H1 (cell line): ENCODE data around the gene ZNF513. TPM values are rescaled to one million over a fixed set of nuclear protein-coding genes. Genes with fewer than 3 reads are reported as not detected.

ENCODE experiments used
- CTCF ChIA-PET: fragments of 300-600 bp; sonication (Branson Sonifier 250); formaldehyde crosslinking; loops from one replicate; lab custom pipeline; 2021; ENCODE audit not compliant: partially characterized antibody; lab: Charles Lee
- POLR2A ChIA-PET: fragments of 300-600 bp; sonication (Branson Sonifier 250); formaldehyde crosslinking; loops from one replicate; lab custom pipeline; 2021; ENCODE audit warnings: inconsistent platforms; ENCODE audit not compliant: partially characterized antibody; lab: Charles Lee
- DNase-seq, 2 experiments: peaks; one replicate each; pipeline versions ENCODE4 v3.0.0 to v3.0.0-alpha.2; 2010 to 2022; ENCODE audit warnings: low spot score in 2 of 2, low read depth in 1 of 2, mixed read lengths in 1 of 2
- FAIRE-seq: peaks from 2 replicates; lab custom pipeline; 2011; peaks lifted over from hg19 to GRCh38; lab: Jason Lieb, UNC
- H2AFZ ChIP-seq: 2 replicates; pipeline ENCODE4 v1.8.1; 2012; ENCODE audit warnings: low read length, inconsistent platforms
- H2AK5ac ChIP-seq: 2 replicates; pipeline ENCODE4 v1.6.1; 2013; ENCODE audit warnings: low read depth, low read length
- H2BK120ac ChIP-seq: replicated peaks from 2 replicates; pipeline ENCODE3; 2013; ENCODE audit warnings: low read depth, low read length, inconsistent platforms
- H2BK12ac ChIP-seq: 2 replicates; pipeline ENCODE4 v1.6.1; 2013; ENCODE audit warnings: low read depth, low read length
- H2BK15ac ChIP-seq: 2 replicates; pipeline ENCODE4 v1.6.1; 2013; ENCODE audit warnings: low read length
- H2BK20ac ChIP-seq: 2 replicates; pipeline ENCODE4 v1.6.1; 2013; ENCODE audit warnings: low read length
- H2BK5ac ChIP-seq: 2 replicates; pipeline ENCODE4 v1.6.1; 2013; ENCODE audit warnings: low read depth, low read length
- H3K14ac ChIP-seq: 2 replicates; pipeline ENCODE4 v1.6.1; 2013; ENCODE audit warnings: inconsistent platforms; ENCODE audit not compliant: insufficient read length
- H3K18ac ChIP-seq: 2 replicates; pipeline ENCODE4 v1.6.1; 2013; ENCODE audit warnings: low read length; ENCODE audit errors: extremely low read depth
- H3K23ac ChIP-seq: 2 replicates; pipeline ENCODE4 v1.6.1; 2013; ENCODE audit warnings: inconsistent platforms; ENCODE audit not compliant: insufficient read length
- H3K23me2 ChIP-seq: 2 replicates; pipeline ENCODE4 v1.6.1; 2013; ENCODE audit warnings: low read depth, low read length
- H3K27ac ChIP-seq: 2 replicates; pipeline ENCODE4 v1.6.1; 2011; ENCODE audit warnings: low read depth, low read length, inconsistent platforms
- H3K27me3 ChIP-seq, 4 experiments: replicated peaks in 1 of 4; 1 replicate in 1 of 4; 2 replicates in 3 of 4; pipeline versions ENCODE4 v1.6.1 to v1.8.1; 2011 to 2013; ENCODE audit warnings: low read length in 3 of 4, mild to moderate bottlenecking in 3 of 4, inconsistent platforms in 2 of 4, mixed read lengths in 2 of 4, moderate library complexity in 1 of 4; ENCODE audit not compliant: control insufficient read depth in 3 of 4, insufficient read depth in 3 of 4; ENCODE audit errors: extremely low read depth in 1 of 4
- H3K36me3 ChIP-seq, 4 experiments: 2 replicates each; pipeline versions ENCODE4 v1.6.1 to v1.8.1; 2011 to 2013; ENCODE audit warnings: mild to moderate bottlenecking in 4 of 4, low read length in 3 of 4, moderate library complexity in 2 of 4, control low read depth in 1 of 4, inconsistent platforms in 1 of 4; ENCODE audit not compliant: insufficient read depth in 4 of 4, control insufficient read depth in 2 of 4
- H3K4ac ChIP-seq: replicated peaks from 2 replicates; pipeline ENCODE3; 2013; ENCODE audit warnings: low read length, low read depth, mixed read lengths, inconsistent platforms; ENCODE audit not compliant: insufficient read length
- H3K4me1 ChIP-seq, 4 experiments: replicated peaks in 1 of 4; 1 replicate in 1 of 4; 2 replicates in 3 of 4; pipeline versions ENCODE4 v1.6.1 to v1.8.1; 2011 to 2013; ENCODE audit warnings: low read length in 3 of 4, inconsistent platforms in 2 of 4, mixed read lengths in 1 of 4; ENCODE audit not compliant: insufficient read depth in 4 of 4, control insufficient read depth in 3 of 4
- H3K4me2 ChIP-seq, 2 experiments: 2 replicates each; pipeline versions ENCODE4 v1.6.1 to v1.8.1; 2011 to 2013; ENCODE audit warnings: low read depth in 2 of 2, low read length in 2 of 2, control low read depth in 1 of 2, inconsistent platforms in 1 of 2, mild to moderate bottlenecking in 1 of 2; ENCODE audit not compliant: insufficient read depth in 1 of 2
- H3K4me3 ChIP-seq, 4 experiments: fragments of 200-600, 300-600 bp in 1 of 4; sonication (generic), shearing (Covaris generic), sonication (Bioruptor Twin) in 1 of 4; 2 replicates each; pipeline versions ENCODE4 v1.5.1 to v1.8.1; 2011 to 2016; ENCODE audit warnings: low read length in 4 of 4, low read depth in 3 of 4, control low read depth in 2 of 4, inconsistent platforms in 2 of 4, mild to moderate bottlenecking in 2 of 4, mixed read lengths in 1 of 4, moderate library complexity in 1 of 4; ENCODE audit not compliant: insufficient read depth in 2 of 4; ENCODE audit errors: extremely low read depth in 1 of 4
- H3K56ac ChIP-seq: replicated peaks from 2 replicates; pipeline ENCODE3; 2013; ENCODE audit warnings: low read depth, mild to moderate bottlenecking, mixed read lengths, low read length, inconsistent platforms; ENCODE audit not compliant: insufficient read length
- H3K79me1 ChIP-seq: 2 replicates; pipeline ENCODE4 v1.6.1; 2013; ENCODE audit warnings: low read depth, low read length, control low read depth
- H3K79me2 ChIP-seq, 2 experiments: 2 replicates each; pipeline versions ENCODE4 v1.6.1 to v1.8.1; 2012 to 2013; ENCODE audit warnings: low read length in 2 of 2, mild to moderate bottlenecking in 2 of 2, inconsistent platforms in 1 of 2; ENCODE audit not compliant: insufficient read depth in 2 of 2, control insufficient read depth in 1 of 2
- H3K9ac ChIP-seq, 4 experiments: replicated peaks in 1 of 4; 1 replicate in 1 of 4; 2 replicates in 3 of 4; pipeline versions ENCODE4 v1.6.1 to v1.8.1; 2011 to 2013; ENCODE audit warnings: low read depth in 3 of 4, low read length in 3 of 4, control low read depth in 2 of 4, mild to moderate bottlenecking in 2 of 4, moderate library complexity in 2 of 4, inconsistent platforms in 1 of 4; ENCODE audit errors: extremely low read depth in 1 of 4
- H3K9me3 ChIP-seq, 2 experiments: 2 replicates each; pipeline versions ENCODE4 v1.6.1 to v1.8.1; 2012 to 2013; ENCODE audit warnings: mild to moderate bottlenecking in 2 of 2, moderate library complexity in 2 of 2, control low read depth in 1 of 2, inconsistent platforms in 1 of 2, low read depth in 1 of 2, low read length in 1 of 2, mixed read lengths in 1 of 2; ENCODE audit not compliant: insufficient read depth in 2 of 2
- H4K20me1 ChIP-seq, 2 experiments: replicated peaks in 1 of 2; 2 replicates each; pipeline versions ENCODE3 to v1.8.1; 2011 to 2013; ENCODE audit warnings: inconsistent platforms in 2 of 2, low read length in 2 of 2, mild to moderate bottlenecking in 1 of 2; ENCODE audit not compliant: insufficient read depth in 2 of 2, control insufficient read depth in 1 of 2
- H4K5ac ChIP-seq: 2 replicates; pipeline ENCODE4 v1.6.1; 2013; ENCODE audit warnings: low read length, low read depth, mixed read lengths, inconsistent platforms; ENCODE audit not compliant: insufficient read length
- H4K8ac ChIP-seq: 2 replicates; pipeline ENCODE4 v1.8.0; 2013; ENCODE audit warnings: mild to moderate bottlenecking, moderate library complexity, low read length, inconsistent platforms; ENCODE audit not compliant: insufficient read depth; ENCODE audit errors: extremely low read depth
- H4K91ac ChIP-seq: replicated peaks from 2 replicates; pipeline ENCODE3; 2013; ENCODE audit warnings: low read length, mixed read lengths, inconsistent platforms; ENCODE audit not compliant: insufficient read length
- ASH2L ChIP-seq: fragments of 200-600, 300-600 bp; sonication (generic); IDR thresholded peaks from one replicate; pipeline ENCODE4 v1.7.1; 2017; ENCODE audit warnings: low read length
- CBX8 ChIP-seq: fragments of 300-800, 300-1000 bp; sonication (generic); IDR thresholded peaks from 2 replicates; pipeline ENCODE4 v1.7.1; 2016; ENCODE audit warnings: low read depth, low read length, borderline replicate concordance
- CHD2 ChIP-seq: IDR thresholded peaks from 2 replicates; pipeline ENCODE4 v1.6.1; 2012; ENCODE audit warnings: low read length, improper control_type of control experiment
- KDM4A ChIP-seq: IDR thresholded peaks from one replicate; pipeline ENCODE4 v1.7.1; 2012; ENCODE audit warnings: low read depth, mild to moderate bottlenecking, moderate library complexity, low read length, inconsistent platforms; ENCODE audit not compliant: severe bottlenecking
- NRF1 ChIP-seq: IDR thresholded peaks from 2 replicates; pipeline ENCODE4 v1.6.1; 2011; ENCODE audit warnings: mild to moderate bottlenecking, low read depth, low read length, improper control_type of control experiment
- RBBP5 ChIP-seq: IDR thresholded peaks from 2 replicates; pipeline ENCODE4 v1.7.1; 2012; ENCODE audit warnings: low read depth, mild to moderate bottlenecking, inconsistent platforms, low read length, moderate library complexity, borderline replicate concordance
- SAP30 ChIP-seq: fragments of 300-600 bp; sonication (generic); IDR thresholded peaks from 2 replicates; pipeline ENCODE4 v1.7.1; 2012; ENCODE audit warnings: low read length, moderate library complexity, mild to moderate bottlenecking, inconsistent platforms; ENCODE audit not compliant: insufficient read depth, insufficient replicate concordance
- SIRT6 ChIP-seq: IDR thresholded peaks from one replicate; pipeline ENCODE4 v1.7.1; 2012; ENCODE audit warnings: low read length, inconsistent platforms
- WGBS, 2 experiments: shearing (Covaris generic) in 1 of 2; methylation state at CpG; one replicate each; pipeline versions ENCODE4 v1.1.6 to v1.1.7; 2013 to 2015; ENCODE audit warnings: low lambda C conversion rate in 2 of 2, mixed read lengths in 2 of 2, inconsistent platforms in 1 of 2, low coverage in 1 of 2, missing lambda C conversion rate in 1 of 2; ENCODE audit not compliant: insufficient replicate concordance in 2 of 2, insufficient coverage in 1 of 2, insufficient read length in 1 of 2; ENCODE audit errors: extremely low coverage in 1 of 2, missing lambda C conversion rate in 1 of 2; 5-methylcytosine and 5-hydroxymethylcytosine counted together
- polyA plus RNA-seq, 7 experiments: library from polyadenylated mRNA; depleted of rRNA in 3 of 7; stranded (reverse) in 5 of 7; unstranded in 2 of 7; fragments of >200 nt in 5 of 7; fragments of 200-250 nt in 2 of 7; gene quantifications; 1 replicate in 5 of 7; 2 replicates in 1 of 7; 4 replicates in 1 of 7; pipeline versions ENCODE4 v1.2.1 to v1.2.3, GENCODE V29; 2011 to 2013; ENCODE audit warnings: missing spikeins in 2 of 7, mixed read lengths in 2 of 7
- total RNA-seq: library from RNA; stranded (reverse); fragmentation: NEBNext Ultra II Directional; extraction: Animal tissue kit (Norgen Biotek cat#: 25700); gene quantifications from 2 replicates; pipeline ENCODE4 v1.2.1, GENCODE V29; 2021
- TF ChIP-seq, protein P1 (sequence below): IDR thresholded peaks from 2 replicates; pipeline ENCODE4 v1.6.1; 2011; ENCODE audit warnings: low read length, improper control_type of control experiment
- TF ChIP-seq, protein P2 (sequence below), 3 experiments: IDR thresholded peaks; 1 replicate in 2 of 3; 2 replicates in 1 of 3; pipeline versions ENCODE4 v1.5.1 to v1.6.1; 2011; ENCODE audit warnings: low read length in 3 of 3, mild to moderate bottlenecking in 3 of 3, inconsistent platforms in 2 of 3, low read depth in 1 of 3, moderate library complexity in 1 of 3; ENCODE audit not compliant: insufficient read depth in 1 of 3; ENCODE audit errors: control extremely low read depth in 1 of 3

Gene ZNF513
- total and polyA plus RNA-seq, 2 of the 8 experiments (the other 6 are each of a cell fraction or from before 2014, with no cell fraction given), result 17.3 to 29.5 TPM

DNA sequence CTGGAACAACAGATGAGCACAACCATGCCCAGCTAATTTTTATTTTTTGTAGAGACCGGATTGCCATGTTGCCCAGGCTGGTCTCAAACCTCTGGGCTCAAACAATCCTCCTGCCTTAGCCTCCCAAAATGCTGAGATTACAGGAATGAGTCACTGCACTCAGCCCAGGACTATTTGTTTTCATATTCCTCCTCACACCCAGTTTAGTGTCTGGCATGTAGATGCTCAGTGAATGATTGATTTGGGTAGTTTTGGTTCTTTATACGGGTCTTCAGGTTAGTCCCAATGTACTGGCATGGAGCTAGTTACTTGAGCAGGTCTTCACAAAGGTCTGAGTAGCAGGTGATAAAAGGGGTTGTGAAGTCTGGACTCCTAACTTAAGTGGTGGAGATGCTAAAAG is 16.6 kb downstream of the ZNF513 start:
- H3K4me3 ChIP-seq, result no peak overlapping the region
- no peak overlapping the region for H3K4me2 ChIP-seq
- H3K14ac ChIP-seq, result no peak overlapping the region
- H2AFZ ChIP-seq, result no peak overlapping the region
- no peak overlapping the region for H3K56ac ChIP-seq
- WGBS, 2 experiments, result 92% methylated on average over 2 of the region's 2 CpGs; no CpG with 5 or more reads in 1 of the 2 experiments
- no peaks in the 10 kb centered on the region for H3K23me2 ChIP-seq
- H2BK15ac ChIP-seq, result no peak overlapping the region
- H2BK12ac ChIP-seq, result no peak overlapping the region
- no peak overlapping the region for H2BK120ac ChIP-seq
- no peak overlapping the region for H4K8ac ChIP-seq
- ChIA-PET CTCF (interaction anchor here (0.8 to 1.2 kb wide), 2 partner anchors 80 to 85 kb away, joined by 3 read pairs; no protein-coding TSS in a partner anchor), POLR2A (interaction anchor here (1.0 to 8.0 kb wide), 9 partner anchors 7 to 229 kb away, joined by 3 to 114 read pairs (median 4); partner anchors contain the start of genes GTF3C2, PPM1G, PREB and ZNF513)
- H3K4ac ChIP-seq, result no peak overlapping the region
- no peak overlapping the region for H4K91ac ChIP-seq
- H4K5ac ChIP-seq, result no peak overlapping the region
- no peak overlapping the region for H2BK20ac ChIP-seq
- no peak overlapping the region for H3K23ac ChIP-seq
- no peaks in the 10 kb centered on the region for H3K4me1 ChIP-seq
- FAIRE-seq (no peak), DNase-seq (no peak)
- H2BK5ac ChIP-seq, result no peak overlapping the region
- no peak overlapping the region for H3K18ac ChIP-seq
- no peaks in the 10 kb centered on the region for H3K27me3 ChIP-seq
- H3K9ac ChIP-seq, result no peak overlapping the region
- H3K79me2 ChIP-seq, result peaks cover 0 to 3% of the 10 kb centered on the region in 2 experiments; a peak in 1 of 4 replicates
- no peak overlapping the region for H3K27ac ChIP-seq
- H4K20me1 ChIP-seq, result peaks cover 0 to 3% of the 10 kb centered on the region in 2 experiments
- no peaks in the 10 kb centered on the region for H3K9me3 ChIP-seq
- peaks cover 21 to 46% (median 34%) of the 10 kb centered on the region in 4 experiments for H3K36me3 ChIP-seq
- no peak overlapping the region for H2AK5ac ChIP-seq
- H3K79me1 ChIP-seq, result peaks cover 3% of the 10 kb centered on the region; the same call in 1 of the 2 replicates
- TF ChIP-seq, protein P1, sequence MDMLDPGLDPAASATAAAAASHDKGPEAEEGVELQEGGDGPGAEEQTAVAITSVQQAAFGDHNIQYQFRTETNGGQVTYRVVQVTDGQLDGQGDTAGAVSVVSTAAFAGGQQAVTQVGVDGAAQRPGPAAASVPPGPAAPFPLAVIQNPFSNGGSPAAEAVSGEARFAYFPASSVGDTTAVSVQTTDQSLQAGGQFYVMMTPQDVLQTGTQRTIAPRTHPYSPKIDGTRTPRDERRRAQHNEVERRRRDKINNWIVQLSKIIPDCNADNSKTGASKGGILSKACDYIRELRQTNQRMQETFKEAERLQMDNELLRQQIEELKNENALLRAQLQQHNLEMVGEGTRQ, result no peak
- no peak for TF ChIP-seq SAP30
- TF ChIP-seq CBX8, result no peak
- TF ChIP-seq, protein P2, sequence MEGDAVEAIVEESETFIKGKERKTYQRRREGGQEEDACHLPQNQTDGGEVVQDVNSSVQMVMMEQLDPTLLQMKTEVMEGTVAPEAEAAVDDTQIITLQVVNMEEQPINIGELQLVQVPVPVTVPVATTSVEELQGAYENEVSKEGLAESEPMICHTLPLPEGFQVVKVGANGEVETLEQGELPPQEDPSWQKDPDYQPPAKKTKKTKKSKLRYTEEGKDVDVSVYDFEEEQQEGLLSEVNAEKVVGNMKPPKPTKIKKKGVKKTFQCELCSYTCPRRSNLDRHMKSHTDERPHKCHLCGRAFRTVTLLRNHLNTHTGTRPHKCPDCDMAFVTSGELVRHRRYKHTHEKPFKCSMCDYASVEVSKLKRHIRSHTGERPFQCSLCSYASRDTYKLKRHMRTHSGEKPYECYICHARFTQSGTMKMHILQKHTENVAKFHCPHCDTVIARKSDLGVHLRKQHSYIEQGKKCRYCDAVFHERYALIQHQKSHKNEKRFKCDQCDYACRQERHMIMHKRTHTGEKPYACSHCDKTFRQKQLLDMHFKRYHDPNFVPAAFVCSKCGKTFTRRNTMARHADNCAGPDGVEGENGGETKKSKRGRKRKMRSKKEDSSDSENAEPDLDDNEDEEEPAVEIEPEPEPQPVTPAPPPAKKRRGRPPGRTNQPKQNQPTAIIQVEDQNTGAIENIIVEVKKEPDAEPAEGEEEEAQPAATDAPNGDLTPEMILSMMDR (IDR thresholded peaks at IDR 0.05; ENCODE audit: control extremely low read depth in 1 of 3, insufficient read depth in 1 of 3, low read depth in 1 of 3, low read length in 3 of 3), result no peak
- TF ChIP-seq ASH2L, result no peak
- TF ChIP-seq KDM4A, result no peak
- no peak for TF ChIP-seq SIRT6
- TF ChIP-seq CHD2, result no peak
- no peak for TF ChIP-seq RBBP5
- no peak for TF ChIP-seq NRF1
